ENCODE results near the gene ABCA7. TPM values are rescaled to one million over a fixed set of nuclear protein-coding genes. Genes with fewer than 3 reads are reported as not detected.

Gene ABCA7
- total RNA-seq, 1 donor from 2014 or later: 2.0 TPM

GRCh38 chr19:1066748-1067340, 26.9 kb downstream of the ABCA7 start, which contains the start of gene ARHGAP45:
ARHGAP45 (plus strand) TSS chr19:1067167; CDS start chr19:1067406, 239 bp downstream.
- FAIRE-seq (no peak), DNase-seq (ENCODE audit: low spot score in 2 of 2) (no peak)

- no peak for FAIRE-seq
- no peak for DNase-seq (ENCODE audit: low spot score in 2 of 2)
Observed at GRCh38 chr19:1067341-1067957, 27.5 kb downstream of the ABCA7 start.

GRCh38 chr19:1068009-1069001, 28.4 kb downstream of the ABCA7 start:
- no peak for DNase-seq (ENCODE audit: low spot score in 2 of 2)
- no peak for FAIRE-seq

- DNase-seq (ENCODE audit: low spot score in 2 of 2) (no peak), FAIRE-seq (no peak)
Observed at GRCh38 chr19:1069009-1069779, 29.3 kb downstream of the ABCA7 start.

GRCh38 chr19:1070576-1070930, 30.6 kb downstream of the ABCA7 start:
- FAIRE-seq (no peak), DNase-seq (ENCODE audit: low spot score in 2 of 2) (no peak)

- DNase-seq (ENCODE audit: low spot score in 2 of 2): no peak
- no peak for FAIRE-seq
Observed at GRCh38 chr19:1070931-1071791, 31.3 kb downstream of the ABCA7 start.

- DNase-seq (ENCODE audit: low spot score in 2 of 2): no peak
- FAIRE-seq: no peak
Observed at GRCh38 chr19:1072371-1073015, 32.6 kb downstream of the ABCA7 start.

- DNase-seq (ENCODE audit: low spot score in 2 of 2): no peak
- FAIRE-seq: no peak
Observed at GRCh38 chr19:1073063-1073955, 33.4 kb downstream of the ABCA7 start.

- FAIRE-seq (no peak), DNase-seq (ENCODE audit: low spot score in 2 of 2) (no peak)
Observed at GRCh38 chr19:1073956-1074517, 34.1 kb downstream of the ABCA7 start.

- no peak for FAIRE-seq
- peak; percentile 87 to 91 for DNase-seq (ENCODE audit: low spot score in 2 of 2)
Observed at GRCh38 chr19:1074544-1075283, 34.8 kb downstream of the ABCA7 start.

GRCh38 chr19:1076046-1076386, 36.1 kb downstream of the ABCA7 start:
- no peak for FAIRE-seq
- DNase-seq (ENCODE audit: low spot score in 2 of 2): no peak

- DNase-seq (ENCODE audit: low spot score in 2 of 2) (no peak), FAIRE-seq (no peak)
Observed at GRCh38 chr19:1076951-1077350, 37.0 kb downstream of the ABCA7 start.

GRCh38 chr19:1079566-1080111, 39.7 kb downstream of the ABCA7 start:
- DNase-seq (ENCODE audit: low spot score in 2 of 2) (no peak), FAIRE-seq (no peak)

GRCh38 chr19:1080360-1081161, 40.7 kb downstream of the ABCA7 start:
- DNase-seq (ENCODE audit: low spot score in 2 of 2) (no peak), FAIRE-seq (no peak)

- FAIRE-seq: no peak
- no peak for DNase-seq (ENCODE audit: low spot score in 2 of 2)
Observed at GRCh38 chr19:1081301-1082164, 41.6 kb downstream of the ABCA7 start.
